Activated CD8-positive, alpha-beta memory T cell treated with anti-CD3 and anti-CD28 coated beads, Interleukin-2, amount 10 ng/mL, durations not matched to agents 7 days and 5 days (primary cell): ENCODE data around the gene EPDR1. TPM values are rescaled to one million over a fixed set of nuclear protein-coding genes. Genes with fewer than 3 reads are reported as not detected.
"Not testable (repeated sequence)": the region's sequence is repeated elsewhere in the genome, so short reads cannot be mapped to it uniquely, and the experiment has no call there.

ENCODE experiments used
- ATAC-seq: fragments of 150-1000 bp; cut with Tn5 transposase; one replicate; pipeline ENCODE4 v1.10.0; 2021; ENCODE audit warnings: moderate library complexity
- CTCF ChIA-PET: fragments of 350-600 bp; sonication (Branson Sonifier 250); formaldehyde crosslinking; loops from one replicate; lab custom pipeline; 2021; ENCODE audit warnings: antibody characterized with exemption; lab: Charles Lee
- DNase-seq: peaks from one replicate; pipeline ENCODE4 v3.0.0-alpha.2; 2020
- H3K27ac Mint-ChIP-seq: one replicate; pipeline ENCODE4 v1.8.0; 2021; ENCODE audit warnings: mild to moderate bottlenecking, mixed read lengths
- H3K27me3 Mint-ChIP-seq: one replicate; pipeline ENCODE4 v1.8.0; 2021; ENCODE audit warnings: mixed read lengths
- H3K36me3 Mint-ChIP-seq: one replicate; pipeline ENCODE4 v1.8.0; 2021; ENCODE audit warnings: mild to moderate bottlenecking, mixed read lengths
- H3K4me1 Mint-ChIP-seq: one replicate; pipeline ENCODE4 v1.8.0; 2021; ENCODE audit warnings: mixed read lengths
- H3K4me3 Mint-ChIP-seq: one replicate; pipeline ENCODE4 v1.8.0; 2021; ENCODE audit warnings: mild to moderate bottlenecking, moderate library complexity, mixed read lengths
- H3K9me3 Mint-ChIP-seq: one replicate; pipeline ENCODE4 v1.8.0; 2022; ENCODE audit warnings: low read depth, mixed read lengths
- total RNA-seq, 2 experiments: library from RNA; stranded (reverse); gene quantifications; one replicate each; pipeline ENCODE4 v1.2.3, GENCODE V29; 2021

The EPDR1 gene
- total RNA-seq, 2 experiments from 2014 or later = 0.93 to 1.1 TPM

- H3K4me3 Mint-ChIP-seq = no peak overlapping the region
- H3K4me1 Mint-ChIP-seq = no peaks in the 10 kb centered on the region
- no peaks in the 10 kb centered on the region for H3K9me3 Mint-ChIP-seq
- no peak for ATAC-seq
- no peaks in the 10 kb centered on the region for H3K36me3 Mint-ChIP-seq
- DNase-seq = no peak
- H3K27ac Mint-ChIP-seq = no peak overlapping the region
- H3K27me3 Mint-ChIP-seq = peaks cover 2% of the 10 kb centered on the region
- CTCF ChIA-PET = no interaction called here
Observed at GRCh38 chr7:37943905-37944736, 23.7 kb downstream of the EPDR1 start.

- CTCF ChIA-PET = no interaction called here
- H3K27me3 Mint-ChIP-seq = peaks cover 2% of the 10 kb centered on the region
- H3K9me3 Mint-ChIP-seq = no peaks in the 10 kb centered on the region
- no peak overlapping the region for H3K4me3 Mint-ChIP-seq
- no peak overlapping the region for H3K27ac Mint-ChIP-seq
- H3K4me1 Mint-ChIP-seq = no peaks in the 10 kb centered on the region
- no peaks in the 10 kb centered on the region for H3K36me3 Mint-ChIP-seq
- DNase-seq (no peak), ATAC-seq (no peak)
Observed at GRCh38 chr7:37944737-37945054, 24.3 kb downstream of the EPDR1 start.

- no peaks in the 10 kb centered on the region for H3K36me3 Mint-ChIP-seq
- no peak for DNase-seq
- H3K4me3 Mint-ChIP-seq = no peak overlapping the region
- H3K4me1 Mint-ChIP-seq = no peaks in the 10 kb centered on the region
- H3K27me3 Mint-ChIP-seq = peaks cover 2% of the 10 kb centered on the region
- no peaks in the 10 kb centered on the region for H3K9me3 Mint-ChIP-seq
- H3K27ac Mint-ChIP-seq = no peak overlapping the region
- ATAC-seq = no peak
- CTCF ChIA-PET = no interaction called here
Observed at GRCh38 chr7:37945336-37945735, 24.9 kb downstream of the EPDR1 start.

- Mint-ChIP-seq H3K4me3 (no peak overlapping the region), H3K27me3 (no peaks in the 10 kb centered on the region), H3K36me3 (no peaks in the 10 kb centered on the region), H3K27ac (no peak overlapping the region), H3K9me3 (no peaks in the 10 kb centered on the region), H3K4me1 (no peaks in the 10 kb centered on the region)
- CTCF ChIA-PET = no interaction called here
- no peak for DNase-seq
- ATAC-seq = no peak
Observed at GRCh38 chr7:37947138-37947940, 26.9 kb downstream of the EPDR1 start.

- ATAC-seq (no peak), DNase-seq (no peak)
- Mint-ChIP-seq H3K27me3 (no peaks in the 10 kb centered on the region), H3K4me3 (no peak overlapping the region), H3K9me3 (no peaks in the 10 kb centered on the region), H3K27ac (no peak overlapping the region), H3K36me3 (no peaks in the 10 kb centered on the region), H3K4me1 (no peaks in the 10 kb centered on the region)
- CTCF ChIA-PET = no interaction called here
Observed at GRCh38 chr7:37947941-37948210, 27.4 kb downstream of the EPDR1 start.

- Mint-ChIP-seq H3K27ac (no peak overlapping the region), H3K4me3 (no peak overlapping the region), H3K27me3 (no peaks in the 10 kb centered on the region), H3K4me1 (no peaks in the 10 kb centered on the region), H3K36me3 (no peaks in the 10 kb centered on the region), H3K9me3 (no peaks in the 10 kb centered on the region)
- CTCF ChIA-PET = no interaction called here
- no peak for ATAC-seq
- no peak for DNase-seq
Observed at GRCh38 chr7:37952240-37952639, 31.8 kb downstream of the EPDR1 start.

GRCh38 chr7:37954217-37954616 lies 33.8 kb downstream of the EPDR1 start:
- H3K9me3 Mint-ChIP-seq, ATAC-seq, DNase-seq, CTCF ChIA-PET, H3K4me3 Mint-ChIP-seq, H3K4me1 Mint-ChIP-seq, H3K27me3 Mint-ChIP-seq, H3K27ac Mint-ChIP-seq, H3K36me3 Mint-ChIP-seq: not testable (repeated sequence)

GRCh38 chr7:37956791-37957190 lies 36.4 kb downstream of the EPDR1 start:
- CTCF ChIA-PET = no interaction called here
- ATAC-seq (no peak), DNase-seq (no peak)
- Mint-ChIP-seq H3K27me3 (no peaks in the 10 kb centered on the region), H3K27ac (no peak overlapping the region), H3K36me3 (no peaks in the 10 kb centered on the region), H3K4me1 (no peaks in the 10 kb centered on the region), H3K9me3 (no peaks in the 10 kb centered on the region), H3K4me3 (no peak overlapping the region)

- H3K36me3 Mint-ChIP-seq = no peaks in the 10 kb centered on the region
- no peak for ATAC-seq
- H3K4me3 Mint-ChIP-seq = no peak overlapping the region
- H3K9me3 Mint-ChIP-seq = no peaks in the 10 kb centered on the region
- CTCF ChIA-PET = no interaction called here
- H3K27me3 Mint-ChIP-seq = no peaks in the 10 kb centered on the region
- no peaks in the 10 kb centered on the region for H3K4me1 Mint-ChIP-seq
- H3K27ac Mint-ChIP-seq = no peak overlapping the region
- no peak for DNase-seq
Observed at GRCh38 chr7:37957221-37957970, 37.0 kb downstream of the EPDR1 start.

- CTCF ChIA-PET = no interaction called here
- Mint-ChIP-seq H3K9me3 (no peaks in the 10 kb centered on the region), H3K36me3 (no peaks in the 10 kb centered on the region), H3K4me3 (no peak overlapping the region), H3K27ac (no peak overlapping the region), H3K4me1 (no peaks in the 10 kb centered on the region), H3K27me3 (no peaks in the 10 kb centered on the region)
- ATAC-seq = no peak
- DNase-seq = no peak
Observed at GRCh38 chr7:37960483-37960882, 40.0 kb downstream of the EPDR1 start.

GRCh38 chr7:37961251-37961650 lies 40.8 kb downstream of the EPDR1 start:
- no peaks in the 10 kb centered on the region for H3K4me1 Mint-ChIP-seq
- no peaks in the 10 kb centered on the region for H3K27me3 Mint-ChIP-seq
- no peak overlapping the region for H3K4me3 Mint-ChIP-seq
- CTCF ChIA-PET = no interaction called here
- H3K36me3 Mint-ChIP-seq = no peaks in the 10 kb centered on the region
- no peak overlapping the region for H3K27ac Mint-ChIP-seq
- DNase-seq (no peak), ATAC-seq (no peak)
- no peaks in the 10 kb centered on the region for H3K9me3 Mint-ChIP-seq

GRCh38 chr7:37964196-37964595 lies 43.8 kb downstream of the EPDR1 start:
- no peak for ATAC-seq
- DNase-seq = no peak
- CTCF ChIA-PET = no interaction called here
- no peaks in the 10 kb centered on the region for H3K27me3 Mint-ChIP-seq
- H3K27ac Mint-ChIP-seq = no peak overlapping the region
- H3K4me3 Mint-ChIP-seq = no peak overlapping the region
- H3K9me3 Mint-ChIP-seq = no peaks in the 10 kb centered on the region
- H3K36me3 Mint-ChIP-seq = no peaks in the 10 kb centered on the region
- no peaks in the 10 kb centered on the region for H3K4me1 Mint-ChIP-seq

- no peak overlapping the region for H3K4me3 Mint-ChIP-seq
- ATAC-seq = no peak
- no peak for DNase-seq
- no peaks in the 10 kb centered on the region for H3K36me3 Mint-ChIP-seq
- peaks cover 13% of the 10 kb centered on the region for H3K27me3 Mint-ChIP-seq
- no peaks in the 10 kb centered on the region for H3K9me3 Mint-ChIP-seq
- H3K27ac Mint-ChIP-seq = no peak overlapping the region
- peaks cover 2% of the 10 kb centered on the region for H3K4me1 Mint-ChIP-seq
- CTCF ChIA-PET = no interaction called here
Observed at GRCh38 chr7:37970211-37970610, 49.8 kb downstream of the EPDR1 start.

GRCh38 chr7:37971491-37971890 lies 51.1 kb downstream of the EPDR1 start:
- Mint-ChIP-seq H3K9me3 (no peaks in the 10 kb centered on the region), H3K4me3 (no peak overlapping the region), H3K27ac (no peak overlapping the region), H3K4me1 (peaks cover 2% of the 10 kb centered on the region), H3K36me3 (no peaks in the 10 kb centered on the region), H3K27me3 (peaks cover 13% of the 10 kb centered on the region)
- CTCF ChIA-PET = no interaction called here
- ATAC-seq (no peak), DNase-seq (no peak)
